ENCODE results near the gene ITGB3BP.

ITGB3BP gene

DNA sequence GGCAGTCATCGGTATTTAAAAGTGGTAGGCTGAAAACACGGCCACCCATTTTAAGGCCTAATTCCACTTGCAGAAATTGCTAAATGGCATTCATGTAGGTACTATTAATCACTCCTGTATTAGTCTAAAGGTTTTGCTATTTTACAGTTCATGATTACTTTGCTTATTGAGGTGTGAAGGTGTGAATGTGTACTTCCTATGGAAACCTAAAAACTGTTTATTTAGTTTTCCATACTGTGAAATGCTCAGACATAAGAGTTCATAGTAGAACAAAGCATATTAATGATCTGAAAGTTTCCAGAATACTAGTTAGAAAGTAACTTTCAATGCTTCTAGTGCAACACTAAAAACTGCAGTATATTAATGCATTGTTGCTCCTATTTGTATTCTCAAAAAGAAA lies 69.8 kb downstream of the ITGB3BP start:
- H3K27me3 ChIP-seq, result no peaks in the 10 kb centered on the region
- DNase-seq, result no peak
- TF ChIP-seq, protein P1, sequence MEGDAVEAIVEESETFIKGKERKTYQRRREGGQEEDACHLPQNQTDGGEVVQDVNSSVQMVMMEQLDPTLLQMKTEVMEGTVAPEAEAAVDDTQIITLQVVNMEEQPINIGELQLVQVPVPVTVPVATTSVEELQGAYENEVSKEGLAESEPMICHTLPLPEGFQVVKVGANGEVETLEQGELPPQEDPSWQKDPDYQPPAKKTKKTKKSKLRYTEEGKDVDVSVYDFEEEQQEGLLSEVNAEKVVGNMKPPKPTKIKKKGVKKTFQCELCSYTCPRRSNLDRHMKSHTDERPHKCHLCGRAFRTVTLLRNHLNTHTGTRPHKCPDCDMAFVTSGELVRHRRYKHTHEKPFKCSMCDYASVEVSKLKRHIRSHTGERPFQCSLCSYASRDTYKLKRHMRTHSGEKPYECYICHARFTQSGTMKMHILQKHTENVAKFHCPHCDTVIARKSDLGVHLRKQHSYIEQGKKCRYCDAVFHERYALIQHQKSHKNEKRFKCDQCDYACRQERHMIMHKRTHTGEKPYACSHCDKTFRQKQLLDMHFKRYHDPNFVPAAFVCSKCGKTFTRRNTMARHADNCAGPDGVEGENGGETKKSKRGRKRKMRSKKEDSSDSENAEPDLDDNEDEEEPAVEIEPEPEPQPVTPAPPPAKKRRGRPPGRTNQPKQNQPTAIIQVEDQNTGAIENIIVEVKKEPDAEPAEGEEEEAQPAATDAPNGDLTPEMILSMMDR (IDR thresholded peaks at IDR 0.05; ENCODE audit: low read depth, low read length), result no peak
- no peaks in the 10 kb centered on the region for H3K9me3 ChIP-seq
- no peak overlapping the region for H3K4me3 ChIP-seq (ENCODE audit: low read depth, low read length)
- no peaks in the 10 kb centered on the region for H3K4me1 ChIP-seq
- H3K36me3 ChIP-seq, result no peaks in the 10 kb centered on the region

DNA sequence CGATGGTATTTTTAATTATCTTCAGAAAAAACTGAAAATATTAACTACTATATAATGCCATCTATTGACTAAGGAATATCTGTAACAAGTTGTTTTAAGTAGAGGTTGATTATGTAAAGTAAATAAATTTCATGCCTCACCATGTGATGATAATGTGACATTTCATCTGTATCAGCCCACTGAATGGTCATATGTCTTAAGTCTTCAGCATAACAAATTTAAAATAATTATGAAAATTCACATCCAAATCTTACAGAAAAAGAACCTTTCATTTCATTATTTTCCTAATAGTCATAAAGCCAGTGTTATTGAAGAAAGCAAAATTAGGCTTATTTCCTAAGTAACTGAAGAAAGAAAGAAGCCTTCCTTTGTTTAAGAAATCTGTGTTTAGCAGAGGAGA lies 72.6 kb downstream of the ITGB3BP start:
- no peaks in the 10 kb centered on the region for H3K27me3 ChIP-seq
- H3K4me3 ChIP-seq (ENCODE audit: low read depth, low read length), result no peak overlapping the region
- H3K36me3 ChIP-seq, result no peaks in the 10 kb centered on the region
- no peak for DNase-seq
- H3K4me1 ChIP-seq, result no peaks in the 10 kb centered on the region
- H3K9me3 ChIP-seq, result no peaks in the 10 kb centered on the region
- TF ChIP-seq, protein P1 (IDR thresholded peaks at IDR 0.05; ENCODE audit: low read depth, low read length), result no peak

- TF ChIP-seq, protein P1 (IDR thresholded peaks at IDR 0.05; ENCODE audit: low read depth, low read length), result no peak
- H3K4me1 ChIP-seq, result no peaks in the 10 kb centered on the region
- no peak for DNase-seq
- no peaks in the 10 kb centered on the region for H3K9me3 ChIP-seq
- no peaks in the 10 kb centered on the region for H3K36me3 ChIP-seq
- no peaks in the 10 kb centered on the region for H3K27me3 ChIP-seq
- H3K4me3 ChIP-seq (ENCODE audit: low read depth, low read length), result no peak overlapping the region
Observed at GRCh38 chr1:63448731-63449246, 74.2 kb downstream of the ITGB3BP start.

- H3K4me3 ChIP-seq (ENCODE audit: low read depth, low read length), result no peak overlapping the region
- TF ChIP-seq, protein P1 (IDR thresholded peaks at IDR 0.05; ENCODE audit: low read depth, low read length), result no peak
- no peaks in the 10 kb centered on the region for H3K36me3 ChIP-seq
- DNase-seq, result no peak
- no peaks in the 10 kb centered on the region for H3K4me1 ChIP-seq
- no peaks in the 10 kb centered on the region for H3K27me3 ChIP-seq
- H3K9me3 ChIP-seq, result no peaks in the 10 kb centered on the region
Observed at GRCh38 chr1:63442141-63442475, 80.9 kb downstream of the ITGB3BP start.

DNA sequence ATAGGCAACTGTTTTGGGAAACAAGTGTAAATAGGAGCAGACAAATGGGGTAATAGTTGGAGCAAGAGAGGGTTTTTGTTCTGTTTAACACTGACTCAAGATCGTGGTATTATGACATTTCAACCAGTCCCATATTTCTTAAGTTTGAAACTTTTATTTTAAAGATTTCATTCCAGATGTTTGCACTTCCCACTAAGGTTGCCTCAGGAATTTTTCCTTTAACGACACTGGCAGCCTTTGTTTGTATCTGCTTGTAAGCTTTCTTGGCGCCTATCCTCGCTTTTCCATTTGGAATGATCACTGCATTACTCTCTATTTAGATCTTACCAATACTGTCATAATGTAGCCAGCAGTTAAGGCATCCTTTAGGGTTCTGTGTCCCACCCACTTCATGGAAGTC lies 87.9 kb downstream of the ITGB3BP start:
- Histone ChIP-seq H3K36me3 (no peaks in the 10 kb centered on the region), H3K4me3 (ENCODE audit: low read depth, low read length) (no peak overlapping the region), H3K4me1 (no peaks in the 10 kb centered on the region), H3K27me3 (no peaks in the 10 kb centered on the region), H3K9me3 (no peaks in the 10 kb centered on the region)
- DNase-seq, result no peak
- TF ChIP-seq, protein P1 (IDR thresholded peaks at IDR 0.05; ENCODE audit: low read depth, low read length), result no peak

GRCh38 chr1:63429281-63429680 lies 93.7 kb downstream of the ITGB3BP start:
- no peaks in the 10 kb centered on the region for H3K27me3 ChIP-seq
- H3K4me1 ChIP-seq, result no peaks in the 10 kb centered on the region
- TF ChIP-seq, protein P1 (IDR thresholded peaks at IDR 0.05; ENCODE audit: low read depth, low read length), result no peak
- DNase-seq, result no peak
- H3K9me3 ChIP-seq, result no peaks in the 10 kb centered on the region
- no peak overlapping the region for H3K4me3 ChIP-seq (ENCODE audit: low read depth, low read length)
- H3K36me3 ChIP-seq, result no peaks in the 10 kb centered on the region
